Activated CD4-positive, alpha-beta T cell treated with anti-CD3 and anti-CD28 coated beads, Interleukin-2, amount 50 U/mL, for 24 hours (primary cell): ENCODE results near the gene C1QA.

Experiments
- DNase-seq, 2 donors: peaks; one replicate each; pipeline ENCODE4 v3.0.0-alpha.2; 2020; ENCODE audit warnings: low read depth in 1 of 2, low spot score in 1 of 2

The C1QA gene

GRCh38 chr1:22612671-22613571 is 23.5 kb upstream of the C1QA start:
- DNase-seq = no peak

GRCh38 chr1:22613572-22613918 is 22.9 kb upstream of the C1QA start:
- DNase-seq = no peak

- no peak for DNase-seq
These were observed 22.5 kb upstream of the C1QA start for GRCh38 chr1:22613951-22614350.

GRCh38 chr1:22615886-22616285 is 20.5 kb upstream of the C1QA start:
- no peak for DNase-seq

- DNase-seq = no peak
These were observed 19.9 kb upstream of the C1QA start for GRCh38 chr1:22616571-22616970.

- no peak for DNase-seq
These were observed 18.4 kb upstream of the C1QA start for GRCh38 chr1:22618056-22618455.

GRCh38 chr1:22619252-22619651 is 17.2 kb upstream of the C1QA start:
- no peak for DNase-seq

GRCh38 chr1:22619798-22620197 is 16.6 kb upstream of the C1QA start:
- no peak for DNase-seq

- no peak for DNase-seq
These were observed 14.7 kb upstream of the C1QA start for GRCh38 chr1:22621761-22622160.

- DNase-seq = no peak
These were observed 11.0 kb upstream of the C1QA start for GRCh38 chr1:22625262-22625925.

- no peak for DNase-seq
These were observed 9.9 kb upstream of the C1QA start for GRCh38 chr1:22626237-22627157.

GRCh38 chr1:22627331-22627730 is 9.1 kb upstream of the C1QA start:
- no peak for DNase-seq

GRCh38 chr1:22628698-22629444 is 7.6 kb upstream of the C1QA start:
- DNase-seq = no peak

- DNase-seq = no peak
These were observed 6.5 kb upstream of the C1QA start for GRCh38 chr1:22629886-22630285.

GRCh38 chr1:22633697-22634463 is 2.5 kb upstream of the C1QA start:
- DNase-seq = no peak

GRCh38 chr1:22635436-22635835 is 992 bp upstream of the C1QA start:
- DNase-seq = no peak

- DNase-seq = no peak
These were observed 499 bp downstream of the C1QA start for GRCh38 chr1:22636927-22637326.

- no peak for DNase-seq
These were observed 1.5 kb downstream of the C1QA start for GRCh38 chr1:22637907-22638445.

GRCh38 chr1:22638476-22639234 is 2.2 kb downstream of the C1QA start:
- DNase-seq = no peak
